GM10248 (cell line): ENCODE data around the gene CCDC141.

Experiments
- CTCF ChIA-PET: fragments of 300-600 bp; sonication (Branson Sonifier 250); formaldehyde crosslinking; extraction: SDS; loops from one replicate; lab custom pipeline; 2021; ENCODE audit warnings: antibody characterized with exemption; lab: Yijun Ruan, JAX
- POLR2A ChIA-PET: fragments of 350-650 bp; sonication (Branson Sonifier 250); formaldehyde crosslinking; extraction: SDS; loops from one replicate; lab custom pipeline; 2020; ENCODE audit warnings: antibody characterized with exemption; lab: Yijun Ruan, JAX
- DNase-seq: peaks from one replicate; pipeline ENCODE4 v3.0.0; 2012; ENCODE audit errors: extremely low spot score
- TF ChIP-seq, protein P1 (sequence below): IDR thresholded peaks from 2 replicates; pipeline ENCODE4 v1.5.1; 2012; ENCODE audit warnings: mild to moderate bottlenecking, low read depth; ENCODE audit errors: extremely low read depth, missing control alignments, control extremely low read depth

Gene CCDC141

DNA sequence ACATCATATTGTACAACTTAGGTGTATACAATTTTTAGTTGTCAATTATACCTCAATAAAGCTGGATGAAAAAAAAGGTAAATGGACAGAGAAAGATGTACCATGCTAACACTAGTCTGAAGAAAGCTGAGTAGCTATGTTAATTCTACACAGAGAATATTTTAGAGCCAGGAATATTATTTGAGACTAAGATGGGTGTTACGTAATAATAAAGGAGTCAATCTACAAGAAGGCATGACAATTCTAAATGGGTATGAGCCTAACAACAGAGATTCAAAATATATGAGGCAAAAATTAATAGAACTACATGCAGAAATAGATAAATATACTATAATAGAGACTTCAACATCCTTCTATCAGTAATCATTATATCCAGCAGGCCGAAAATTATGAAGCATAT is 69.1 kb downstream of the CCDC141 start:
- TF ChIP-seq, protein P1, sequence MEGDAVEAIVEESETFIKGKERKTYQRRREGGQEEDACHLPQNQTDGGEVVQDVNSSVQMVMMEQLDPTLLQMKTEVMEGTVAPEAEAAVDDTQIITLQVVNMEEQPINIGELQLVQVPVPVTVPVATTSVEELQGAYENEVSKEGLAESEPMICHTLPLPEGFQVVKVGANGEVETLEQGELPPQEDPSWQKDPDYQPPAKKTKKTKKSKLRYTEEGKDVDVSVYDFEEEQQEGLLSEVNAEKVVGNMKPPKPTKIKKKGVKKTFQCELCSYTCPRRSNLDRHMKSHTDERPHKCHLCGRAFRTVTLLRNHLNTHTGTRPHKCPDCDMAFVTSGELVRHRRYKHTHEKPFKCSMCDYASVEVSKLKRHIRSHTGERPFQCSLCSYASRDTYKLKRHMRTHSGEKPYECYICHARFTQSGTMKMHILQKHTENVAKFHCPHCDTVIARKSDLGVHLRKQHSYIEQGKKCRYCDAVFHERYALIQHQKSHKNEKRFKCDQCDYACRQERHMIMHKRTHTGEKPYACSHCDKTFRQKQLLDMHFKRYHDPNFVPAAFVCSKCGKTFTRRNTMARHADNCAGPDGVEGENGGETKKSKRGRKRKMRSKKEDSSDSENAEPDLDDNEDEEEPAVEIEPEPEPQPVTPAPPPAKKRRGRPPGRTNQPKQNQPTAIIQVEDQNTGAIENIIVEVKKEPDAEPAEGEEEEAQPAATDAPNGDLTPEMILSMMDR = no peak
- DNase-seq = no peak
- ChIA-PET CTCF (interaction anchor here (0.9 to 2.2 kb wide), 2 partner anchors 17 to 39 kb away, joined by 3 to 5 read pairs; no protein-coding TSS in a partner anchor), POLR2A (no interaction called here)

DNA sequence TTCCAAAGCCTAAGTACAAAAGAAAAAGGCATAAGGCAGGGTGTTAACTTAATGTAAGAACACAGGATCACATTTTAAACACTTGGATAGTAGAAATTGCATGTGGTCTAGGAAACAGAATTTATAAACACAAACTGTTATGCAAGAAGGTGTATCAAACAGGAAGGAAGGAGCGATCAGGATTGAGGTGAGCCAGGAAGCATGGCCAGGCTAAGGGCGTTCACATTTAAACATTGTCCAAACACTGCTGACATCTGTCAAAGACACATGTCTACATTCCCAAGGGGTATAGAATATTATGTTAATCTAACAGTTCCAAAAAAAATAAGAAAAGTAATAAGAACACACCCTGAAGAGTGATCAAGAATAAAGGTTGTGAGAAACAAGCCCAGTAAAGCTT is 71.3 kb downstream of the CCDC141 start:
- TF ChIP-seq, protein P1 = no peak
- CTCF ChIA-PET = interaction anchor here (0.8 to 2.2 kb wide), 2 partner anchors 13 to 15 kb away, joined by 3 to 5 read pairs; no protein-coding TSS in a partner anchor
- DNase-seq = no peak
- POLR2A ChIA-PET = no interaction called here

DNA sequence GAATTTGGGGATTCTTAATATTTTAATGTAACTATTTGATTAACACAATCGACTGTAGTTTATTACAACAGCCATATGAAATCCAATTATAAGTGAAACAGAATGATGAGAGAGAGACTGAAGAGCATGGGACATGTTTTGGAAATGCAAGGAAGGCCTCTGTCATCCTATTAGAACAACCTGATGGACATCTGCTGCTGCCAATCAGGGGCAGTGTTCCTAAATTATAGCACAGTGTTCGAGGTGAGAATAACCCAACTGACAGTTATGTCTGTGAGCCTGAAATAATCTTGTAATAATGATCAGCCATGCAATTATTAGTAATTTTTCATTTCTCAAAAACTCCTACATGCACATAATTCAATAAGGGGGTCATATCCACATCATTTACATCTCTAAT is 73.6 kb downstream of the CCDC141 start:
- CTCF ChIA-PET = no interaction called here

DNA sequence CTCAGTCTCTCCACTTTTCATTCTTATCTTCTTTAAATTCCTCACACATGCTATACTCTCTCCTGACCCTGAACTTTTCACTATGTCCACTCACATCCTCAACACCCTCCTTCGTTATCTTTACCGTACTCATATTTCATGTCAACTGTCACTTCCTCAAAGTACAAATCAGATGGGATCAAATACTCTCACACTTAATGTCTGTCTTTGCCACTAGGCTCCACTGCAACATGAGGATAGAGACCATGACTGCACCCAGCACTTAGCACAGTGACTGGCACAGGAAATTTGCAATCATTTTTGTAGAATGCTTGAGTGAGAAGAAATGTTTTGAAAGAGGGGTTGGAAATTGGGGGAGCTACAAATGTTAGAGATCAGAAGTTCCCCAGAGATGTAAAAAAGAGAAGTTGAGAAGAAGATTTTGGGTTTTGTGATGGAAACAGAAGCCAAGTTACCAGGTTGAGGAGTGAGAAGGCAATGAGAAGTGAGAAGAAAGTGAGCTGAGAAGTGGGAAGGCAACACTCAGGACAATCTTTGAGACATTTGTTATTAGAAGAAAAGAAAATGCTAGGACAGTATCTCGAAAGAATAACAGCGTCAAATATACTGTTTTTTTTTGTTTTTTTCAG is 87.0 kb downstream of the CCDC141 start:
- POLR2A ChIA-PET = no interaction called here
- DNase-seq = no peak
- TF ChIP-seq, protein P1 = no peak
- CTCF ChIA-PET = interaction anchor here (1.1 kb wide), 1 partner anchor 167 kb away, joined by 3 read pairs; no protein-coding TSS in a partner anchor

More for the DNA sequence above, 73.6 kb downstream of the CCDC141 start:
- POLR2A ChIA-PET = no interaction called here
- no peak for DNase-seq
- TF ChIP-seq, protein P1 = no peak

DNA sequence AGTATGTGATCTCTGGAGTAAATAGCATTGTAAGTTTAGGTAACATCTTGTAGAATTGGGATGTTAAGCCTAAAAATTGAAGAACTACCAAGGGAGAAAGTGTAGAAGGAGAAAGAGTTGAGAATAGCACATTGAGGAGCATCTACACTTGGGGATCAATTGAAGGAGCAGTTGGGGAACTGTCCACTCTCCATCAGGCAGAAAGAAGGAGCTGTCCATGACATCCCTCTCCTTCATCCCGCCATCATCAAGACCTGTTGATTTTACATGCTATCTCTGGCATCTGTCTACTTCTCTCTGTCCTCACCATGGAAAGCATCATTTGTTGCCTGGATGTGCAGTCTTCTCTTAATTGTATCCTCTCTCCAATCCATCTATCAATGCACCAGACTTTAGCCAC is 87.8 kb downstream of the CCDC141 start:
- CTCF ChIA-PET = interaction anchor here (1.7 kb wide), 1 partner anchor 12 kb away, joined by 4 read pairs; no protein-coding TSS in a partner anchor
- POLR2A ChIA-PET = no interaction called here
- no peak for DNase-seq
- TF ChIP-seq, protein P1 = no peak

GRCh38 chr2:178954049-178954448 is 95.9 kb downstream of the CCDC141 start:
- TF ChIP-seq, protein P1 = no peak
- no peak for DNase-seq
- ChIA-PET CTCF (interaction anchor here (1.2 to 1.4 kb wide), 2 partner anchors 8 to 11 kb away, joined by 3 to 4 read pairs; no protein-coding TSS in a partner anchor), POLR2A (interaction anchor here (0.6 kb wide), 1 partner anchor 1047 kb away, joined by 3 read pairs; no protein-coding TSS in a partner anchor)
